ENCODE results near the gene RNLS.

The RNLS gene

GRCh38 chr10:88260329-88261051, 322.6 kb downstream of the RNLS start:
- DNase-seq (ENCODE audit: low read depth, low spot score), result no peak

GRCh38 chr10:88259381-88259780, 323.7 kb downstream of the RNLS start:
- no peak for DNase-seq (ENCODE audit: low read depth, low spot score)

- DNase-seq (ENCODE audit: low read depth, low spot score), result no peak
Measured at GRCh38 chr10:88256886-88257285, 326.2 kb downstream of the RNLS start.

GRCh38 chr10:88256013-88256680, 327.0 kb downstream of the RNLS start:
- DNase-seq (ENCODE audit: low read depth, low spot score), result no peak

GRCh38 chr10:88254091-88254490, 329.0 kb downstream of the RNLS start:
- DNase-seq (ENCODE audit: low read depth, low spot score), result no peak

- DNase-seq (ENCODE audit: low read depth, low spot score), result no peak
Measured at GRCh38 chr10:88253622-88254021, 329.5 kb downstream of the RNLS start.

GRCh38 chr10:88253128-88253527, 330.0 kb downstream of the RNLS start:
- no peak for DNase-seq (ENCODE audit: low read depth, low spot score)

GRCh38 chr10:88249450-88249849, 333.7 kb downstream of the RNLS start:
- DNase-seq (ENCODE audit: low read depth, low spot score), result no peak

- DNase-seq (ENCODE audit: low read depth, low spot score), result no peak
Measured at GRCh38 chr10:88246675-88247074, 336.4 kb downstream of the RNLS start.

- no peak for DNase-seq (ENCODE audit: low read depth, low spot score)
Measured at GRCh38 chr10:88245974-88246511, 337.1 kb downstream of the RNLS start.

- DNase-seq (ENCODE audit: low read depth, low spot score), result no peak
Measured at GRCh38 chr10:88244781-88245625, 338.1 kb downstream of the RNLS start.

GRCh38 chr10:88243836-88244730, 339.0 kb downstream of the RNLS start:
- DNase-seq (ENCODE audit: low read depth, low spot score), result no peak

- DNase-seq (ENCODE audit: low read depth, low spot score), result no peak
Measured at GRCh38 chr10:88243202-88243744, 339.8 kb downstream of the RNLS start.

GRCh38 chr10:88241501-88241900, 341.6 kb downstream of the RNLS start:
- DNase-seq (ENCODE audit: low read depth, low spot score), result no peak

GRCh38 chr10:88239212-88239611, 343.9 kb downstream of the RNLS start:
- DNase-seq (ENCODE audit: low read depth, low spot score), result no peak

GRCh38 chr10:88238615-88238914, 344.6 kb downstream of the RNLS start:
- DNase-seq (ENCODE audit: low read depth, low spot score), result no peak

GRCh38 chr10:88237896-88238614, 345.1 kb downstream of the RNLS start:
- DNase-seq (ENCODE audit: low read depth, low spot score), result no peak

GRCh38 chr10:88236121-88236743, 346.9 kb downstream of the RNLS start:
- DNase-seq (ENCODE audit: low read depth, low spot score), result no peak

- DNase-seq (ENCODE audit: low read depth, low spot score), result no peak
Measured at GRCh38 chr10:88234297-88234696, 348.8 kb downstream of the RNLS start.

- no peak for DNase-seq (ENCODE audit: low read depth, low spot score)
Measured at GRCh38 chr10:88233870-88234269, 349.2 kb downstream of the RNLS start.

All from activated naive CD8-positive, alpha-beta T cell treated with anti-CD3 and anti-CD28 coated beads, Interleukin-2, amount 50 U/mL, for 16 hours (primary cell).